Hepatocyte (in vitro differentiated cells): ENCODE results near the gene AMPD2. TPM values are rescaled to one million over a fixed set of nuclear protein-coding genes. Genes with fewer than 3 reads are reported as not detected.

ENCODE experiments used
- DNase-seq: peaks from one replicate; pipeline ENCODE4 v3.0.0-alpha.2; 2016; ENCODE audit warnings: low spot score
- H2AFZ ChIP-seq: fragments of 200-600 bp; sonication (generic); 2 replicates; pipeline ENCODE4 v1.6.0; 2016; ENCODE audit warnings: antibody characterized with exemption, mild to moderate bottlenecking
- H3K27ac ChIP-seq: fragments of 200-600 bp; sonication (generic); 2 replicates; pipeline ENCODE4 v1.5.1; 2016; ENCODE audit warnings: mild to moderate bottlenecking
- H3K27me3 ChIP-seq: fragments of 200-600 bp; sonication (generic); 2 replicates; pipeline ENCODE4 v1.6.1; 2016
- H3K36me3 ChIP-seq: fragments of 200-600 bp; sonication (generic); replicated peaks from 2 replicates; pipeline ENCODE4 v1.5.1; 2016; ENCODE audit warnings: low read depth; ENCODE audit not compliant: insufficient read depth
- H3K4me1 ChIP-seq: fragments of 200-600 bp; sonication (generic); 2 replicates; pipeline ENCODE4 v1.5.1; 2016; ENCODE audit warnings: mild to moderate bottlenecking, moderate library complexity; ENCODE audit not compliant: insufficient read depth
- H3K4me2 ChIP-seq: fragments of 200-600 bp; sonication (generic); 2 replicates; pipeline ENCODE4 v1.6.0; 2016
- H3K4me3 ChIP-seq: fragments of 200-600 bp; sonication (generic); 2 replicates; pipeline ENCODE4 v1.5.1; 2016; ENCODE audit warnings: mild to moderate bottlenecking
- H3K79me2 ChIP-seq: fragments of 200-600 bp; sonication (generic); 2 replicates; pipeline ENCODE4 v1.6.0; 2017; ENCODE audit warnings: mild to moderate bottlenecking
- H3K9me2 ChIP-seq: fragments of 200-600 bp; sonication (generic); replicated peaks from 2 replicates; pipeline ENCODE4 v1.6.0; 2017; ENCODE audit warnings: mild to moderate bottlenecking; ENCODE audit not compliant: insufficient read depth
- H3K9me3 ChIP-seq: fragments of 200-600 bp; sonication (generic); 2 replicates; pipeline ENCODE4 v1.5.1; 2016; ENCODE audit warnings: low read depth, mild to moderate bottlenecking
- H4K20me1 ChIP-seq: fragments of 200-600 bp; sonication (generic); 2 replicates; pipeline ENCODE4 v1.6.0; 2016; ENCODE audit warnings: mild to moderate bottlenecking; ENCODE audit not compliant: insufficient read depth, poor library complexity, severe bottlenecking
- EZH2 ChIP-seq: fragments of 200-600 bp; sonication (generic); IDR thresholded peaks from 2 replicates; pipeline ENCODE4 v1.6.1; 2016; ENCODE audit warnings: antibody characterized with exemption, mild to moderate bottlenecking, borderline replicate concordance
- EZH2phosphoT487 ChIP-seq: fragments of 200-600 bp; sonication (generic); IDR thresholded peaks from one replicate; pipeline ENCODE4 v1.6.1; 2018; ENCODE audit warnings: antibody characterized with exemption, mild to moderate bottlenecking, low read depth, moderate library complexity; ENCODE audit not compliant: unreplicated experiment, severe bottlenecking
- WGBS: methylation state at CpG from one replicate; pipeline ENCODE4 v1.1.6; 2016; ENCODE audit warnings: low lambda C conversion rate; ENCODE audit errors: missing lambda C conversion rate; 5-methylcytosine and 5-hydroxymethylcytosine counted together
- polyA plus RNA-seq: library from polyadenylated mRNA; unstranded; fragments of >200 nt; fragmentation: Nextera tagmentation; extraction: Ambion mirVana; gene quantifications from 2 replicates; pipeline ENCODE4 v1.2.1, GENCODE V29; 2016
- total RNA-seq: library from RNA; depleted of rRNA; stranded (reverse); fragments of >200 nt; gene quantifications from 2 replicates; pipeline ENCODE4 v1.2.3, GENCODE V29; 2014
- TF ChIP-seq, protein P1 (sequence below): fragments of 200-600 bp; sonication (generic); IDR thresholded peaks from 2 replicates; pipeline ENCODE4 v1.5.1; 2016; ENCODE audit warnings: antibody characterized with exemption, mild to moderate bottlenecking; ENCODE audit not compliant: poor library complexity

AMPD2 gene
- total and polyA plus RNA-seq, 2 experiments from 2014 or later: 80.9 to 81.9 TPM

DNA sequence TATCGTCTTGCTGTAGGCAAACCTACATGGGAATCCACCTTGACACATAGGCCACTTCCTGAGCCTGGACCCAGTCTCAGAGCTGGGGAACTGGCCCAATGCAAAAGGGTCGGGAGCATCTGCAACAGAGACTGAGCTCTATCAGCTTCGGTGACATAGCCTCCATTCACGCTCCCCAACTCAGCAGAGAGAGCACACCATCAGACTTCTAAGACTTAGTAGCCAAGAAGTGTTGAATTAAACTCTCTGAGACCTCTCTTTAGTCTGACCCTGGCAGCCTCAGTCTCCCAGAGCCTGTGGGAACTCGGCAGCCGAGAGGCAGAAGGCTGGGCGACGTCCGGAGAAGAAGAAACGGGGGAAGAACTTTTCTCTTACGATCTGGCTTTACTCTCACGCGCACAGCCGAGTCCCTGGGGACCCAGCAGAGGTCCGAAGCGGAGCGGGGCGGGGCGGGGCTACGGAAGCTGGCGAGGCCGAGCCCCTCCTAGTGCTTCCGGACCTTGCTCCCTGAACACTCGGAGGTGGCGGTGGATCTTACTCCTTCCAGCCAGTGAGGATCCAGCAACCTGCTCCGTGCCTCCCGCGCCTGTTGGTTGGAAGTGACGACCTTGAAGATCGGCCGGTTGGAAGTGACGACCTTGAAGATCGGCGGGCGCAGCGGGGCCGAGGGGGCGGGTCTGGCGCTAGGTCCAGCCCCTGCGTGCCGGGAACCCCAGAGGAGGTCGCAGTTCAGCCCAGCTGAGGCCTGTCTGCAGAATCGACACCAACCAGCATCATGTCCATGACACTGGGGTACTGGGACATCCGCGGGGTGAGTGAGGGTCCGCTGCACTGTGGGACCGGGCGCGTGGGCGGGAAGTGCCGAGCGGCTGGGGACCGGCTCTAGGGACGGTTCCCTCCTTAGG is 36.2 kb downstream of the AMPD2 start, which contains the start of gene GSTM4:
Gene GSTM4 (plus strand): TSS at position 485 of the 905 bp plus-strand sequence. CDS start 291 bp downstream, at position 776.
- H4K20me1 ChIP-seq: no peaks in the 10 kb centered on the region
- H3K4me1 ChIP-seq: peaks cover 9% of the 10 kb centered on the region
- peaks cover 6% of the 10 kb centered on the region for H3K79me2 ChIP-seq
- no peaks in the 10 kb centered on the region for H3K9me3 ChIP-seq
- peak within 1 kb of the TSS; percentile 63 for H3K4me3 ChIP-seq
- peak; percentile 94 for DNase-seq
- no peaks in the 10 kb centered on the region for H3K9me2 ChIP-seq
- H2AFZ ChIP-seq: peak within 1 kb of the TSS; percentile 75
- TF ChIP-seq, protein P1, sequence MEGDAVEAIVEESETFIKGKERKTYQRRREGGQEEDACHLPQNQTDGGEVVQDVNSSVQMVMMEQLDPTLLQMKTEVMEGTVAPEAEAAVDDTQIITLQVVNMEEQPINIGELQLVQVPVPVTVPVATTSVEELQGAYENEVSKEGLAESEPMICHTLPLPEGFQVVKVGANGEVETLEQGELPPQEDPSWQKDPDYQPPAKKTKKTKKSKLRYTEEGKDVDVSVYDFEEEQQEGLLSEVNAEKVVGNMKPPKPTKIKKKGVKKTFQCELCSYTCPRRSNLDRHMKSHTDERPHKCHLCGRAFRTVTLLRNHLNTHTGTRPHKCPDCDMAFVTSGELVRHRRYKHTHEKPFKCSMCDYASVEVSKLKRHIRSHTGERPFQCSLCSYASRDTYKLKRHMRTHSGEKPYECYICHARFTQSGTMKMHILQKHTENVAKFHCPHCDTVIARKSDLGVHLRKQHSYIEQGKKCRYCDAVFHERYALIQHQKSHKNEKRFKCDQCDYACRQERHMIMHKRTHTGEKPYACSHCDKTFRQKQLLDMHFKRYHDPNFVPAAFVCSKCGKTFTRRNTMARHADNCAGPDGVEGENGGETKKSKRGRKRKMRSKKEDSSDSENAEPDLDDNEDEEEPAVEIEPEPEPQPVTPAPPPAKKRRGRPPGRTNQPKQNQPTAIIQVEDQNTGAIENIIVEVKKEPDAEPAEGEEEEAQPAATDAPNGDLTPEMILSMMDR: no peak
- TF ChIP-seq EZH2 (no peak), EZH2phosphoT487 (no peak)
- peak within 1 kb of the TSS; percentile 79 for H3K4me2 ChIP-seq
- H3K27ac ChIP-seq: peak within 1 kb of the TSS; percentile 95
- no peaks in the 10 kb centered on the region for H3K36me3 ChIP-seq
- WGBS: 3% methylated on average over 51 of the region's 54 CpGs
- no peaks in the 10 kb centered on the region for H3K27me3 ChIP-seq

DNA sequence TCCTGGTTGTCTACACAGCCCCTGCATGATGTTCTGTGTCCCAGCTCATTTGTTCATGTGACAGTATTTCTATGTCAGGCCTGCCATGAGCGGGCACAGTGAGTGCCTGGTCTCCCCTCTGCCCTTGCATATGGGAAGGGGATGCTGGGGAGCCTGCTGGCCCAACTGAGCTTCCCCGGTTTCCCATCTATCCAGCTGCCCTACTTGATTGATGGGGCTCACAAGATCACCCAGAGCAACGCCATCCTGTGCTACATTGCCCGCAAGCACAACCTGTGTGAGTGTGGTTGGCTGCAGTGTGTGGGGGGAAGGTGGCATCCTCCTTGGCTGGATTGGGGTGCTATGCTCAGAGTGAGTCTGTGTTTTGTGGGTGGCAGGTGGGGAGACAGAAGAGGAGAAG is 37.8 kb downstream of the AMPD2 start:
- Histone ChIP-seq H3K9me2 (no peaks in the 10 kb centered on the region), H3K36me3 (no peaks in the 10 kb centered on the region), H3K27ac (no peak overlapping the region), H4K20me1 (no peaks in the 10 kb centered on the region), H3K27me3 (no peaks in the 10 kb centered on the region), H3K9me3 (no peaks in the 10 kb centered on the region), H3K79me2 (peaks cover 6% of the 10 kb centered on the region), H3K4me2 (peak overlapping the region; percentile 79), H2AFZ (no peak overlapping the region), H3K4me1 (peaks cover 9% of the 10 kb centered on the region), H3K4me3 (no peak overlapping the region)
- DNase-seq: no peak
- TF ChIP-seq EZH2phosphoT487: no peak
- TF ChIP-seq, protein P1: no peak
- TF ChIP-seq EZH2: no peak
- 96% methylated on average over 4 of the region's 4 CpGs for WGBS

DNA sequence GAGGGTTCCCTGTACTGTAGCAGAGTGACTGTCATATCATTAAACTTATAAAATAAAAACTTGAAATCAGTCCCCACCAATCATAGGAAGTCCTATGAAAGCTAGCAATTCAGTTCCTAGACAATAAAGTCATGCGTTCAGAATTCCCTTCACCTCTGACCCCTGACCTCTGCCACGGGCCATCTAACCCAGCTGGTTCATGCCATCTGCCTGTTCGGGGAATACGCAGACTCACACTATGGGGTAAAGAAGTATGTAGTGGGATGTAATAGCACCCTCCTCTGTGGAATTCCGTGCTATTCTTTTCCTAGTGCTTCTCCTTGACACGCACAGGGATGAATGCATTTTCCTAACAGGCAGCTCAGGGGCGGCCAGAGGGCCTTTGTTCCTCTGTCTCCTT is 38.3 kb downstream of the AMPD2 start:
- Histone ChIP-seq H4K20me1 (no peaks in the 10 kb centered on the region), H3K79me2 (peaks cover 6% of the 10 kb centered on the region), H3K4me2 (peak overlapping the region; percentile 79), H3K9me3 (no peaks in the 10 kb centered on the region), H3K9me2 (no peaks in the 10 kb centered on the region), H3K4me1 (peaks cover 9% of the 10 kb centered on the region), H2AFZ (no peak overlapping the region), H3K27ac (no peak overlapping the region), H3K4me3 (no peak overlapping the region), H3K36me3 (no peaks in the 10 kb centered on the region), H3K27me3 (no peaks in the 10 kb centered on the region)
- DNase-seq: no peak
- TF ChIP-seq EZH2 (no peak), EZH2phosphoT487 (no peak)
- TF ChIP-seq, protein P1: no peak
- 89% methylated on average over 7 of the region's 7 CpGs for WGBS
